CD4-positive, alpha-beta T cell treated with Interleukin-4 for 1 hour (primary cell): ENCODE measurements around the gene DCAF4L1.

Experiments used
- DNase-seq, 2 donors: peaks; one replicate each; pipeline ENCODE4 v3.0.0-alpha.2; 2020 to 2022

DCAF4L1 gene

DNA sequence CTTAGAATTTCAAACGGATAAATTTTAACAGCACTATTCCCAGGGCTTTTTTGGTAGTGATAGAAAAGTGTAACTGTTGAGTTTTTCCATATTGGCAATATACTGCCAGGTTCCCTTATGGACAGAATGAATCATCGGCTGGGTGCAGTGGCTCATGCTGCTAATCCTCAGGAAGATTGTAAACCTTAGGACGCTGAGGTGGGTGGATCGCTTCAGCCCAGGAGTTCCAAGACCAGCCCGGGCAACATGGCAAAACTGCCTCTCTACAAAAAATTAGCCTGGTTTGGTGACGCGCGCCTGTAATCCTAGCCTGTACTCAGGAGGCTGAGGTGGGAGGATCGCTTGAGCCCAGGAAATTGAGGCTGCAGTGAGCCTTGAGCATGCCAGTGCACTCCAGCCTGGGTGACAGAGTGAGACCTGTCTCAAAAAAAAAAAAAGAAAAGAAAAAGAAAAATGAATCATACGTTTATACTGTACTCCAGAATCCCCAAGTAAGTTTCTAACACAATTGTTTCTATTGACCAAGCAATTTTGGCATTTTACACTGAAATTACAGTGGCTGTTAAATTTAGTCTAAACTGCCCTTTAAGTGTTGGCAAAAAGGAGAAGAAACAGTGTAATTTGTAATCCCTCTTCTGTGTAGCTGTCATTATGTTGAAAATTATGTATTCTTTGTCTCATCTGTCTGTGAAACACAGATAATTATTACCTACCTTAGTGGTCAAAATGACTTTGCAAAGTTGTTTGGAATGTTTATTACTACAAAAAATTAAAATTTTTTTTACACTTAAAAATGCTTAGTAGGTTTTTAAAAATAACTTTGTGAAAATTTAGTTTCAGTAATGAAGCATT lies 10.6 kb downstream of the DCAF4L1 start:
- DNase-seq: no peak

DNA sequence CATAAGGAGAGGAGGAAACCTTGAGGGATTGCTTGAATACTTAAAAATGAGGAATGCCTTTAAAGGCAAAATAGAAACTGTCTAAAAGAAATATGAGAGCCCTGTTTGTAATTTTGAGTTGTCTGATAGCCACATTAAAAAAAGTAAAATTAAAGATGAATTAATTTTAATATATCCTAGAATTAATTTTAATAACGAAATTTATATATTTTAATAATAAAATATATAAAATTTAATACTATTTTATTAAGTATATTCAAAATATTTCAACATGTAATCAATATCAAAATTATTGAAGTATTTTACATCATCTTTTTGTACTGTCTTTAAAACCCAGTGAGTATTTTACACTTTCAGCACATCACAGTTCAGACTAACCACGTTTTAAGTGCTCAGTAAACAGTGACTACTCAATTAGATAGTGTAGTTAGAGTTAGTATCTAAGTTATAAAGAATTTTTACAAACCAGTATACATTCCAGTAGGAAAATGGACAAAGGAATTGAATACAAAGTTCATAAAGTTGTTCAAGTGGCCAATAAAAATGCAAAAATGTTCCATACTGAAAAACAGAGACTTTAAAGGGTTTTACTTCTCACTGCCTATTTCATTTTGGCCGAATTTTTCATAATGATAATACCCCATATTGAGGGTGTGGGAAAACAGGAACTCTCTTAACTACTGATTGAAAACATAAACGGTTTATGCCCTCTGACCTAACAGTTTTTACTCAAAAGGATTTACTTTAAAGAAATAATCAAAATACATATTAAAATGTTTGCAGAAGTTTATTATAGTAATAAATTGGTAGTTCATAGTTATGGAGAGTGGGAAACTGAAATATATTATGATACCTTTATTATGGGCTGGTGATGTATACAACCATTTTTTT lies 11.7 kb downstream of the DCAF4L1 start:
- DNase-seq: no peak

DNA sequence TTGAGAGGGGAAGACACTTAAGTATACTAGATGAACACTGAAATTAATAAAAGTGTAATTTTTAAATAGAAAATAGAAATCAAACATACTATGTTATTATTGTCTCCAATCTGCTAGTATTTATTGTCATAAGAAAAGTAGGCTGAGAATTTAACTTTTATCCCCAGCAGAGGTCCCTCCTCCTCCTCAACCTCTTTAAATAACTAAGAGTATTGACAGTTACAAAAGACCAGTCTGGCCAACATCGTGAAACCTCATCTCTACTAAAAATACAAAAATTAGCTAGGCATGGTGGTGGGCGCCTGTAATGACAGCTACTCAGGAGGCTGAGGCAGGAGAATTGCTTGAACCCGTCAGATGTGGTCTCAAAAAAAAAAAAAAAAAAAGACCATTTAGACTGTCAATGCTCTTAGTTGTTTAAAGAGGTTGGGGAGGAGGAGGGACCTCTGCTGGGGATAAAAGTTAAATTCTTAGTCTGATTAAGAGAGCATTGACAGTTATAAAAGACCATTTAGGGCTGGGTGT lies 13.0 kb downstream of the DCAF4L1 start:
- DNase-seq: no peak

DNA sequence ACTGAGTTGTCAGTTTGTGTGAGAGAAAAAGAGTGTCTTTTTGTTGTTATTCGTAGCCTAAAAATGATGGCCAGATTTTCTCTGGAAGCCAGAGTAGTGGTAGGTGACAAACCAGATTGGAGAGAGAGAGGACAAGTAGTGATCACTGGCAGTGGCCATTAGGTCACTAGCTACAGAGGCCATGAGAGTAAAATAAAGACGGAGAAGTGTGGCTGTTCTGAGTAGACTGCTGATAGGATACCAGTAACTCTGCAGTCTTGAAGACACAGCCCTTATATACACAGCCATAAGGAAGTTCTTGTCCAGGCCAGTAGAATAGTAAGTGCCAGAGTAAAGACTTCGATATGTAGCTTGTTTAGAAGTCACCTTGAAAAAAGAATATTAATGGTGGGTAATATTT lies 16.5 kb downstream of the DCAF4L1 start:
- no peak for DNase-seq

- no peak for DNase-seq
These were observed 17.8 kb downstream of the DCAF4L1 start for GRCh38 chr4:41999321-41999720.

DNA sequence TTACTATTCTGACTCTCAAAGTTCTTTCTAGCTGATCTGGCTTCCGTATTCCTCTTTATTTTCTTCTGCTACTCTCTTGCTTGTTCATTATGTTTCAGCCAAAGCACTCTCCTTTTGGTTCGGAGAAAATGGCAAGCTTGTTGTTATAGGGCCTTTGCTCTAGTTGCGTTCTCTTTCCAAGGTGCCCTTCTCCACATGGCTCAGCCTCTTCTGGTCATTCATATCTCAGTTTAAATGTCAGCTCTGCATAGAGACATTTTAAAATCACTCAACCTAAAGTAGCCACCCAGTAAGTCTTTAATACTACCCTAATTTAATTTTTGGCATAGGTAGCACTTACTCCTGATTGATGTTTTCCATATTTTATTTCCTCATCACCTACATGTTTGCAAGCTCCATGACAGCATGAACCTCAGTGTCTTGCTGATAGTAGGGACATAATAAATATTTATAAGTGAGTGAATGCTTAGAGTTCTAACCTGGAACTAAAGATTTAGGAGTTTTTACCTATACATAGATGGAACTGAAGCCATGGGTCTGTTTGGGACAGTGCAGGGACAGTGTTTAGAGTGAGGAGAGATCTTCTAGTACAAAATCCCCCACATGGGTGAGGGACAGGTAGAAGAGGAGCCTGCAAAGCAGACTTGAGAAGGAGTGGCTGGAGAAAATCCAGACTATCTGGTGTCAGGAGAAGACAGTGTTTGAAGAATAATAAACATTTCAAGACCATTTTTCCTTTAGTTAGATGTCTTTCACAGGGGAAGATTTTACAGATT lies 26.6 kb downstream of the DCAF4L1 start:
- no peak for DNase-seq

DNA sequence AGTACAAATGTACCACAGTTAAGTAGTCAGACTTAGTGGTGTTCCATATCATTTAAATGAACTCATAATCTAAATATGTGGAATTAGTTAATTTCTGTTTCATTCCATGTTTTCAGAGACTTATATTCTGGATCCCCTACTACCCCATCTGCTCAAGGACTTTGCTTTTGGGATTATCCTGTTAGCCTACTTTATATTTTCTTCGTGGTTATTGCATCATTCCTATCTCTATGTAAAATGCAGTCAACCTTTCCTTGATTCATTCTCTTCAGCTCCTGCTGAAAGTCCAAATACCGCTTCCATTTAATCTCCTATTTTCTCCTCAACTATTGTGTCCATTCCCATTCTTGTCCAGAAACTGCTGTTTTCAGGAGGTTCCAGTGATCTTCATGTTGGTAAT lies 33.9 kb downstream of the DCAF4L1 start:
- DNase-seq: no peak

DNA sequence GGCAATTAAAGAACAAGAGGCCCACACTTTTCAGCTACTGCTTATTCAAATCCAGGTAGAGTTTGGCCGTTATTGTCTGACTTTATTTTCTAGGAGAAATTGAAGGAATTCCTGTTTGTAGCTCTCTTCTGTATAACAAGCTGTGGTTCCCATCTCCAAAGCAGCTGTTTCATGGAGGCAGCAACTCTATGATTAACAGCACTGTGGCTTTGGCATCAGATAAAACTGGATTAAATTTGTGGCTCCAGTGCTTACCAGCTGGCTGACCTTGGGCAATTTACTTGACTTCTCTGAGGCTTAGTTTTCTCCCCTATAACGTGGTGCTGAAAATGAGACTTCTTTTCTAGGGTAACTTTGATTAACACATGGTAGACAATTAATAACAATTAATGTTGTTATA lies 36.9 kb downstream of the DCAF4L1 start:
- no peak for DNase-seq
